HEK293 (cell line): ENCODE measurements around the gene TET2.

Experiments used
- CTCF ChIA-PET: fragments of 350-600 bp; formaldehyde crosslinking; extraction: SDS; loops from one replicate; lab custom pipeline; 2021; ENCODE audit warnings: antibody characterized with exemption; lab: Yijun Ruan, JAX
- POLR2A ChIA-PET: fragments of 300-600 bp; formaldehyde crosslinking; extraction: SDS; loops from one replicate; lab custom pipeline; 2020; ENCODE audit warnings: antibody characterized with exemption, inconsistent platforms; lab: Yijun Ruan, JAX
- H3K27ac ChIP-seq: fragments of 200-500 bp; sonication (Bioruptor generic); 2 replicates; pipeline ENCODE4 v1.5.1; 2014; ENCODE audit warnings: low read depth, low read length, control low read depth, inconsistent platforms; ENCODE audit errors: extremely low read depth
- H3K36me3 ChIP-seq, 2 experiments: fragments of 200-500 bp in 1 of 2; sonication (Bioruptor generic) in 1 of 2; 1 replicate in 1 of 2; 2 replicates in 1 of 2; pipeline ENCODE4 v1.5.1; 2014 to 2017; ENCODE audit warnings: inconsistent platforms in 2 of 2, low read length in 2 of 2; ENCODE audit not compliant: control insufficient read depth in 2 of 2, insufficient read depth in 1 of 2
- H3K4me1 ChIP-seq: fragments of 200-500 bp; sonication (Bioruptor generic); 2 replicates; pipeline ENCODE4 v1.5.1; 2014; ENCODE audit warnings: mild to moderate bottlenecking, low read length, inconsistent platforms; ENCODE audit not compliant: control insufficient read depth, insufficient read depth
- H3K4me3 ChIP-seq: 2 replicates; pipeline ENCODE4 v1.5.1; 2011; ENCODE audit warnings: low read depth, mild to moderate bottlenecking, control low read depth, low read length, moderate library complexity
- H3K9me3 ChIP-seq: fragments of 200-500 bp; sonication (Bioruptor generic); 2 replicates; pipeline ENCODE4 v1.5.1; 2014; ENCODE audit warnings: low read depth, low read length, inconsistent platforms; ENCODE audit not compliant: control insufficient read depth, insufficient read depth
- BCL11A ChIP-seq: fragments of 450-650 bp; formaldehyde crosslinking; IDR thresholded peaks from 2 replicates; pipeline ENCODE4 v1.5.1; 2016; ENCODE audit warnings: low read depth, missing biosample characterization, missing genetic modification characterization
- GLI4 ChIP-seq: fragments of 450-650 bp; formaldehyde crosslinking; IDR thresholded peaks from 2 replicates; pipeline ENCODE4 v1.5.1; 2016; ENCODE audit warnings: missing biosample characterization, missing genetic modification characterization
- KLF16 ChIP-seq: fragments of 450-650 bp; formaldehyde crosslinking; IDR thresholded peaks from 2 replicates; pipeline ENCODE4 v1.5.1; 2017; ENCODE audit warnings: missing biosample characterization, missing genetic modification characterization
- OVOL3 ChIP-seq: fragments of 450-650 bp; formaldehyde crosslinking; IDR thresholded peaks from 2 replicates; pipeline ENCODE4 v1.5.1; 2016; ENCODE audit warnings: missing biosample characterization, missing genetic modification characterization
- PBX3 ChIP-seq: sonication (generic); formaldehyde crosslinking; IDR thresholded peaks from 2 replicates; pipeline ENCODE4 v1.8.1; 2022; ENCODE audit warnings: mild to moderate bottlenecking, moderate library complexity, missing genetic modification reagents
- SCRT1 ChIP-seq: fragments of 450-650 bp; formaldehyde crosslinking; IDR thresholded peaks from 2 replicates; pipeline ENCODE4 v1.5.1; 2016; ENCODE audit warnings: missing biosample characterization, missing genetic modification characterization, borderline replicate concordance
- SP2 ChIP-seq: fragments of 450-650 bp; formaldehyde crosslinking; IDR thresholded peaks from 2 replicates; pipeline ENCODE4 v1.5.1; 2016; ENCODE audit warnings: missing biosample characterization, missing genetic modification characterization
- ZBTB10 ChIP-seq: fragments of 450-650 bp; formaldehyde crosslinking; IDR thresholded peaks from 2 replicates; pipeline ENCODE4 v1.5.1; 2016; ENCODE audit warnings: missing biosample characterization, missing genetic modification characterization
- ZBTB48 ChIP-seq: fragments of 450-650 bp; formaldehyde crosslinking; IDR thresholded peaks from 2 replicates; pipeline ENCODE4 v1.5.1; 2016; ENCODE audit warnings: missing biosample characterization, missing genetic modification characterization
- ZBTB8A ChIP-seq: fragments of 450-650 bp; formaldehyde crosslinking; IDR thresholded peaks from 2 replicates; pipeline ENCODE4 v1.5.1; 2016; ENCODE audit warnings: missing biosample characterization, missing genetic modification characterization
- ZFHX2 ChIP-seq: fragments of 450-650 bp; formaldehyde crosslinking; conservative IDR thresholded peaks from 2 replicates; pipeline ENCODE4 v1.5.1; 2016; ENCODE audit warnings: missing biosample characterization, missing genetic modification characterization
- ZNF114 ChIP-seq: fragments of 450-650 bp; formaldehyde crosslinking; IDR thresholded peaks from 2 replicates; pipeline ENCODE4 v1.5.0; 2017; ENCODE audit warnings: missing biosample characterization, missing genetic modification characterization
- ZNF19 ChIP-seq: fragments of 450-650 bp; formaldehyde crosslinking; IDR thresholded peaks from 2 replicates; pipeline ENCODE4; 2016; ENCODE audit warnings: missing biosample characterization, missing genetic modification characterization, low read depth
- ZNF202 ChIP-seq: fragments of 450-650 bp; formaldehyde crosslinking; IDR thresholded peaks from 2 replicates; pipeline ENCODE4 v1.5.1; 2016; ENCODE audit warnings: missing biosample characterization, missing genetic modification characterization, borderline replicate concordance
- ZNF214 ChIP-seq: fragments of 450-650 bp; formaldehyde crosslinking; IDR thresholded peaks from 2 replicates; pipeline ENCODE4 v1.5.1; 2017; ENCODE audit warnings: missing biosample characterization, mild to moderate bottlenecking, missing genetic modification characterization, borderline replicate concordance
- ZNF26 ChIP-seq: fragments of 450-650 bp; formaldehyde crosslinking; IDR thresholded peaks from 2 replicates; pipeline ENCODE4 v1.5.1; 2016; ENCODE audit warnings: missing biosample characterization, missing genetic modification characterization
- ZNF341 ChIP-seq: fragments of 450-650 bp; formaldehyde crosslinking; IDR thresholded peaks from 2 replicates; pipeline ENCODE4; 2016; ENCODE audit warnings: low read depth, missing biosample characterization, missing genetic modification characterization
- ZNF366 ChIP-seq: fragments of 450-650 bp; formaldehyde crosslinking; conservative IDR thresholded peaks from 2 replicates; pipeline ENCODE4 v1.5.1; 2016; ENCODE audit warnings: missing biosample characterization, missing genetic modification characterization
- ZNF501 ChIP-seq: fragments of 450-650 bp; formaldehyde crosslinking; IDR thresholded peaks from 2 replicates; pipeline ENCODE4 v1.5.1; 2016; ENCODE audit warnings: missing biosample characterization, missing genetic modification characterization
- ZNF600 ChIP-seq: fragments of 450-650 bp; formaldehyde crosslinking; IDR thresholded peaks from 2 replicates; pipeline ENCODE4 v1.5.1; 2016; ENCODE audit warnings: missing biosample characterization, missing genetic modification characterization
- ZNF645 ChIP-seq: fragments of 450-650 bp; formaldehyde crosslinking; IDR thresholded peaks from 2 replicates; pipeline ENCODE4; 2016; ENCODE audit warnings: missing biosample characterization, missing genetic modification characterization
- ZNF660 ChIP-seq: fragments of 450-650 bp; IDR thresholded peaks from 2 replicates; pipeline ENCODE4 v1.5.1; 2018; ENCODE audit warnings: missing biosample characterization, mild to moderate bottlenecking, missing genetic modification characterization
- ZNF707 ChIP-seq: fragments of 450-650 bp; formaldehyde crosslinking; IDR thresholded peaks from 2 replicates; pipeline ENCODE4 v1.5.1; 2016; ENCODE audit warnings: missing biosample characterization, missing genetic modification characterization
- ZNF76 ChIP-seq: fragments of 450-650 bp; formaldehyde crosslinking; IDR thresholded peaks from 2 replicates; pipeline ENCODE4; 2016; ENCODE audit warnings: low read depth, missing biosample characterization, missing genetic modification characterization, borderline replicate concordance
- ZSCAN4 ChIP-seq: fragments of 450-650 bp; formaldehyde crosslinking; IDR thresholded peaks from 2 replicates; pipeline ENCODE4 v1.5.1; 2017; ENCODE audit warnings: missing biosample characterization, missing genetic modification characterization

Gene TET2

GRCh38 chr4:105116616-105117319 is 29.9 kb upstream of the TET2 start:
- CTCF ChIA-PET, result interaction anchor here (1.4 kb wide), 1 partner anchor 24 kb away, joined by 3 read pairs; no protein-coding TSS in a partner anchor

GRCh38 chr4:105119356-105119755 is 27.3 kb upstream of the TET2 start:
- TF ChIP-seq ZNF76 (tag by site-specific recombination), result no peak
- TF ChIP-seq GLI4 (tag by site-specific recombination), result no peak
- TF ChIP-seq ZNF19 (tag by site-specific recombination), result no peak
- TF ChIP-seq ZNF26 (tag by site-specific recombination), result no peak
- no peak for TF ChIP-seq ZNF202 (tag by site-specific recombination)
- TF ChIP-seq ZBTB8A (tag by site-specific recombination), result no peak
- no peak for TF ChIP-seq ZBTB10 (tag by site-specific recombination)
- POLR2A ChIA-PET, result no interaction called here

More at GRCh38 chr4:105116616-105117319, 29.9 kb upstream of the TET2 start:
- no peak for TF ChIP-seq ZNF501 (tag by site-specific recombination)
- no peak for TF ChIP-seq ZNF660
- TF ChIP-seq ZSCAN4 (tag by site-specific recombination), result no peak
- TF ChIP-seq ZFHX2, result no peak
- no peak for TF ChIP-seq ZNF707 (tag by site-specific recombination)
- no peak for TF ChIP-seq ZNF645
- no peak for TF ChIP-seq ZBTB48
- no peak for TF ChIP-seq ZNF600 (tag by site-specific recombination)
- TF ChIP-seq PBX3 (CRISPR knock-in tag), result no peak
- TF ChIP-seq SP2 (tag by site-specific recombination), result no peak
- TF ChIP-seq ZNF341, result no peak
- TF ChIP-seq SCRT1 (tag by site-specific recombination), result no peak
- no peak for TF ChIP-seq KLF16
- TF ChIP-seq ZNF366 (tag by site-specific recombination), result no peak
- no peak for TF ChIP-seq ZNF214 (tag by site-specific recombination)
- no peak for TF ChIP-seq ZNF114 (tag by site-specific recombination)
- no peak for TF ChIP-seq OVOL3
- no peak for TF ChIP-seq BCL11A (tag by site-specific recombination)
- H3K4me1 ChIP-seq, result no peaks in the 10 kb centered on the region
- H3K9me3 ChIP-seq, result no peaks in the 10 kb centered on the region
- no peaks in the 10 kb centered on the region for H3K36me3 ChIP-seq
- POLR2A ChIA-PET, result no interaction called here
- no peak overlapping the region for H3K4me3 ChIP-seq
- H3K27ac ChIP-seq, result no peak overlapping the region

More at GRCh38 chr4:105119356-105119755, 27.3 kb upstream of the TET2 start:
- CTCF ChIA-PET, result no interaction called here
- H3K9me3 ChIP-seq, result no peaks in the 10 kb centered on the region
- H3K4me1 ChIP-seq, result no peaks in the 10 kb centered on the region
- no peaks in the 10 kb centered on the region for H3K36me3 ChIP-seq
- H3K27ac ChIP-seq, result no peak overlapping the region
- H3K4me3 ChIP-seq, result no peak overlapping the region
